Measurements from ENCODE around the gene ZNF485. TPM values are rescaled to one million over a fixed set of nuclear protein-coding genes. Genes with fewer than 3 reads are reported as not detected.
A peak's percentile ranks its signal among the peaks of the same experiment; 100 is the strongest.

Gene ZNF485
- total and polyA plus RNA-seq, 10 of the 15 experiments (the other 5 are each of a cell fraction or from before 2014, with no cell fraction given) = 3.2 to 7.6 (median 5.1) TPM

GRCh38 chr10:43605850-43606322, 352 bp upstream of the ZNF485 start:
- H2AFZ ChIP-seq (ENCODE audit: control insufficient read depth, low read depth, low read length) = peak overlapping the region; percentile 90
- H3K9ac ChIP-seq (ENCODE audit: control insufficient read depth, insufficient read depth, low read length) = no peak overlapping the region; the same call in 1 of the 2 replicates
- CTCF ChIA-PET = interaction anchor here (1.5 kb wide), 1 partner anchor 11 kb away, joined by 3 read pairs; no protein-coding TSS in a partner anchor
- BruUV-seq (replicated peaks) = no TSS peak
- H3K4me1 ChIP-seq (ENCODE audit: control insufficient read depth, insufficient read depth, low read length) = no peaks in the 10 kb centered on the region; the same call in 1 of the 2 replicates
- TF ChIP-seq RELA (IDR thresholded peaks at IDR 0.05; ENCODE audit: borderline replicate concordance, partially characterized antibody) (no peak), EGR1 (IDR thresholded peaks at IDR 0.05; ENCODE audit: borderline replicate concordance in 1 of 2, low read depth in 2 of 2, low read length in 2 of 2) (no peak), YBX1 (IDR thresholded peaks at IDR 0.05) (no peak), SREBF2 (IDR thresholded peaks at IDR 0.05; ENCODE audit: low read length) (no peak), RELB (IDR thresholded peaks at IDR 0.05; ENCODE audit: low read depth) (no peak), PKNOX1 (IDR thresholded peaks at IDR 0.05) (no peak)
- H3K79me2 ChIP-seq (ENCODE audit: control insufficient read depth, insufficient read depth, low read length) = peaks cover 3% of the 10 kb centered on the region
- RAD21 ChIA-PET (ENCODE audit: unreplicated experiment) = interaction anchor here (1.0 kb wide), 1 partner anchor 11 kb away, joined by 5 read pairs; no protein-coding TSS in a partner anchor
- peaks cover 0 to 4% of the 10 kb centered on the region in 2 experiments; a peak in 2 of 4 replicates for H3K36me3 ChIP-seq (ENCODE audit: control insufficient read depth in 2 of 2, insufficient read depth in 2 of 2, low read length in 1 of 2)
- peak; percentile 14; the same call in 2 of the 3 replicates for ATAC-seq
- WGBS (ENCODE audit: insufficient coverage, insufficient replicate concordance, low lambda C conversion rate, missing lambda C conversion rate) = 65% methylated on average over 12 of the region's 12 CpGs
- H3K4me3 ChIP-seq = no peak overlapping the region
- H4K20me1 ChIP-seq (ENCODE audit: control insufficient read depth, insufficient read depth) = no peaks in the 10 kb centered on the region
- peak overlapping the region; percentile 95 for H3K4me2 ChIP-seq (ENCODE audit: control insufficient read depth, insufficient read depth)
- H3K9me3 ChIP-seq (replicated peaks; ENCODE audit: control insufficient read depth, insufficient read depth, low read length) = peaks cover 3% of the 10 kb centered on the region; the same call in 2 of the 3 replicates
- no peak for DNase-seq (ENCODE audit: low read depth, low spot score)
- intact Hi-C loops (cut with micrococcal nuclease; ENCODE audit: unreplicated experiment) (no loop called here), in situ Hi-C loops (cut with MboI) (no loop called here)
- FAIRE-seq = no peak
- POLR2A ChIA-PET = interaction anchor here (0.6 to 1.4 kb wide), 2 partner anchors 10 to 152 kb away, joined by 3 read pairs; no protein-coding TSS in a partner anchor
- SMC1A ChIA-PET (ENCODE audit: uncharacterized antibody, unreplicated experiment) = interaction anchor here (0.9 to 4.4 kb wide), 2 partner anchors 10 to 43 kb away, joined by 3 to 18 read pairs; partner anchors contain the start of gene ZNF32
- no peaks in the 10 kb centered on the region for H3K27me3 ChIP-seq (replicated peaks in 1 of 2; ENCODE audit: control insufficient read depth in 2 of 2, insufficient read depth in 2 of 2, low read length in 1 of 2)
- no peak overlapping the region for H3K27ac ChIP-seq (ENCODE audit: control insufficient read depth, insufficient read depth)
